Measurements from ENCODE around the gene TRPC4AP.

Gene TRPC4AP

DNA sequence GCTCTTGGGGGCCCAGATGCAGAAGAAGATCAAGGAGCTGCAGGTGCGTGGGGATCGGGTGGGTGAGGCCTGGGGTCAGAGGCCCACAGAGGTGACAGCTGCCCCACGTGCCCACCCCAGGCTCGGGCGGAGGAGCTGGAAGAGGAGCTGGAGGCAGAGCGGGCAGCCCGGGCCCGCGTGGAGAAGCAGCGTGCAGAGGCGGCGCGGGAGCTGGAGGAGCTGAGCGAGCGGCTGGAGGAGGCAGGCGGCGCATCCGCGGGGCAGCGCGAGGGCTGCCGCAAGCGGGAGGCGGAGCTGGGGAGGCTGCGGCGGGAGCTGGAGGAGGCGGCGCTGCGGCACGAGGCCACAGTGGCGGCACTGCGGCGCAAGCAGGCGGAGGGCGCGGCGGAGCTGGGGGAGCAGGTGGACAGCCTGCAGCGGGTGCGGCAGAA, 95.5 kb downstream of the TRPC4AP start:
- Histone ChIP-seq H3F3A (ENCODE audit: insufficient read depth, low read length) (no peaks in the 10 kb centered on the region), H4K20me1 (ENCODE audit: insufficient read depth, low read length) (no peaks in the 10 kb centered on the region), H2AFZ (ENCODE audit: low read length) (no peak overlapping the region), H3K27ac (ENCODE audit: low read length) (no peak overlapping the region), H3K4me2 (ENCODE audit: low read depth, low read length) (no peak overlapping the region), H3K36me3 (replicated peaks; ENCODE audit: insufficient read depth, low read length) (no peaks in the 10 kb centered on the region), H3K9me2 (replicated peaks; ENCODE audit: insufficient read depth, low read length) (no peaks in the 10 kb centered on the region), H3K27me3 (replicated peaks; ENCODE audit: insufficient read depth, low read length) (no peaks in the 10 kb centered on the region), H3K9me3 (replicated peaks; ENCODE audit: insufficient read depth, low read length) (no peaks in the 10 kb centered on the region), H3K4me1 (ENCODE audit: low read length) (no peaks in the 10 kb centered on the region), H3K4me3 (ENCODE audit: low read length) (no peak overlapping the region), H3K9ac (ENCODE audit: low read length) (no peak overlapping the region), H3K79me2 (ENCODE audit: low read length) (no peaks in the 10 kb centered on the region)
- no peak for DNase-seq
- no peak for TF ChIP-seq EZH2 (optimal IDR thresholded peaks at IDR 0.05; ENCODE audit: low read depth, low read length)
- TF ChIP-seq, protein P1, sequence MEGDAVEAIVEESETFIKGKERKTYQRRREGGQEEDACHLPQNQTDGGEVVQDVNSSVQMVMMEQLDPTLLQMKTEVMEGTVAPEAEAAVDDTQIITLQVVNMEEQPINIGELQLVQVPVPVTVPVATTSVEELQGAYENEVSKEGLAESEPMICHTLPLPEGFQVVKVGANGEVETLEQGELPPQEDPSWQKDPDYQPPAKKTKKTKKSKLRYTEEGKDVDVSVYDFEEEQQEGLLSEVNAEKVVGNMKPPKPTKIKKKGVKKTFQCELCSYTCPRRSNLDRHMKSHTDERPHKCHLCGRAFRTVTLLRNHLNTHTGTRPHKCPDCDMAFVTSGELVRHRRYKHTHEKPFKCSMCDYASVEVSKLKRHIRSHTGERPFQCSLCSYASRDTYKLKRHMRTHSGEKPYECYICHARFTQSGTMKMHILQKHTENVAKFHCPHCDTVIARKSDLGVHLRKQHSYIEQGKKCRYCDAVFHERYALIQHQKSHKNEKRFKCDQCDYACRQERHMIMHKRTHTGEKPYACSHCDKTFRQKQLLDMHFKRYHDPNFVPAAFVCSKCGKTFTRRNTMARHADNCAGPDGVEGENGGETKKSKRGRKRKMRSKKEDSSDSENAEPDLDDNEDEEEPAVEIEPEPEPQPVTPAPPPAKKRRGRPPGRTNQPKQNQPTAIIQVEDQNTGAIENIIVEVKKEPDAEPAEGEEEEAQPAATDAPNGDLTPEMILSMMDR (IDR thresholded peaks at IDR 0.05; ENCODE audit: low read length) = no peak
- no peak for TF ChIP-seq EZH2phosphoT487 (IDR thresholded peaks at IDR 0.05; ENCODE audit: low read length)

DNA sequence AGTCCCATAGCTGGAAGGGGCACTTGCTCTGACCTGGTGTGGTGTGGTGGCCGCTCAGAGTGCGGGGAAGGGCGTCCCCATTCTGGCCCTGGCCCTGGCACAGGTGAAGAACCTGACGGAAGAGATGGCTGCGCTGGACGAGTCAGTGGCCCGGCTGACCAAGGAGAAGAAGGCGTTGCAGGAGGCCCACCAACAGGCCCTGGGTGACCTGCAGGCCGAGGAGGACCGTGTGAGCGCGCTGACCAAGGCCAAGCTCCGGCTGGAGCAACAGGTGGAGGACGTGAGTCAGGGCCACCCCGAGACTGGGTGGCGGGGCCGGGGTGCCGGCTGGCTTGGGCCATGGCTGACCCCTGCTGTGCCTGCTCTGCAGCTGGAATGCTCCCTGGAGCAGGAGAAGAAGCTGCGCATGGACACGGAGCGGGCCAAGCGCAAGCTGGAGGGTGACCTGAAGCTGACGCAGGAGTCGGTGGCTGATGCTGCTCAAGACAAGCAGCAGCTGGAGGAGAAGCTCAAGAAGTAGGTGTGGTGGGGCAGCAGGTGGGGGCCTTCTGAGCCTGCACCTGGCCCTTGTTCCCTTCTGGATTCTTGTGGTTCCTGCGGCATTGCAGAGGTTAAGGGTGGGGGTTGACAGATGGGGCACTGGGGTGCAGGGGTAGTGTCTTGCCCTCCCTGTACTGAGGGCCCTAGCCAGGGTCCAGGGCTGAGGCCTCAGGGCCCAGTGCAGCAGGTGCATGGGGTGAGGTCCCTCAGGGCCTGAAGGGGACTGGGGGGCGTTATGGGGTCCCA, 96.2 kb downstream of the TRPC4AP start:
- no peak overlapping the region for H3K4me2 ChIP-seq (ENCODE audit: low read depth, low read length)
- no peak overlapping the region for H2AFZ ChIP-seq (ENCODE audit: low read length)
- no peaks in the 10 kb centered on the region for H3K36me3 ChIP-seq (replicated peaks; ENCODE audit: insufficient read depth, low read length)
- no peak overlapping the region for H3K27ac ChIP-seq (ENCODE audit: low read length)
- no peaks in the 10 kb centered on the region for H3K9me3 ChIP-seq (replicated peaks; ENCODE audit: insufficient read depth, low read length)
- H3K79me2 ChIP-seq (ENCODE audit: low read length) = no peaks in the 10 kb centered on the region
- no peaks in the 10 kb centered on the region for H3K27me3 ChIP-seq (replicated peaks; ENCODE audit: insufficient read depth, low read length)
- H3K9ac ChIP-seq (ENCODE audit: low read length) = no peak overlapping the region
- no peaks in the 10 kb centered on the region for H3F3A ChIP-seq (ENCODE audit: insufficient read depth, low read length)
- no peaks in the 10 kb centered on the region for H3K4me1 ChIP-seq (ENCODE audit: low read length)
- no peaks in the 10 kb centered on the region for H4K20me1 ChIP-seq (ENCODE audit: insufficient read depth, low read length)
- no peak overlapping the region for H3K4me3 ChIP-seq (ENCODE audit: low read length)
- no peak for DNase-seq
- no peak for TF ChIP-seq EZH2phosphoT487 (IDR thresholded peaks at IDR 0.05; ENCODE audit: low read length)
- TF ChIP-seq EZH2 (optimal IDR thresholded peaks at IDR 0.05; ENCODE audit: low read depth, low read length) = no peak
- TF ChIP-seq, protein P1 (IDR thresholded peaks at IDR 0.05; ENCODE audit: low read length) = no peak
- H3K9me2 ChIP-seq (replicated peaks; ENCODE audit: insufficient read depth, low read length) = no peaks in the 10 kb centered on the region

DNA sequence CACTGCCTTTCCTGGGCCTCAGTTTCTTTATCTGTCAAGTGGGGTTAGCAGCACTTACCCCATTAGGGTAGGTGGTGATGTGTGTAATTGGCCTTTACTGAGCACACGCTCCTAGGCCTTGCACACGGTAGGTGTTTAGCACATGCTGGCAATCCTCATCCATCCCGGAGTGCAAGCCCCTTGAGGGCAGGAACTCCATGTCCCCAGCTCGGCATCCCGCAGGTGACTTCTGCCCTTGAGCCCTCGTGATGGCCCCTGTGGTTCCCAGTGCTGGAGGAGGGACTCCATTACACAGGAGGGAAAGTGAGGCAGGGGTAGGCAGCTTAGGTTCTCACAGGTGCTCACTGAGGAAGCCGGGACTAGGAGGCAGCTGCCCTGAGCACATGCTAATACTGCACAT, 96.9 kb downstream of the TRPC4AP start:
- Histone ChIP-seq H3K27ac (ENCODE audit: low read length) (no peak overlapping the region), H3K4me1 (ENCODE audit: low read length) (no peaks in the 10 kb centered on the region), H3K36me3 (replicated peaks; ENCODE audit: insufficient read depth, low read length) (no peaks in the 10 kb centered on the region), H4K20me1 (ENCODE audit: insufficient read depth, low read length) (no peaks in the 10 kb centered on the region), H3K4me3 (ENCODE audit: low read length) (no peak overlapping the region), H3K27me3 (replicated peaks; ENCODE audit: insufficient read depth, low read length) (no peaks in the 10 kb centered on the region), H3K4me2 (ENCODE audit: low read depth, low read length) (no peak overlapping the region), H3F3A (ENCODE audit: insufficient read depth, low read length) (no peaks in the 10 kb centered on the region), H3K9me3 (replicated peaks; ENCODE audit: insufficient read depth, low read length) (no peaks in the 10 kb centered on the region), H2AFZ (ENCODE audit: low read length) (no peak overlapping the region), H3K79me2 (ENCODE audit: low read length) (no peaks in the 10 kb centered on the region), H3K9ac (ENCODE audit: low read length) (no peak overlapping the region), H3K9me2 (replicated peaks; ENCODE audit: insufficient read depth, low read length) (no peaks in the 10 kb centered on the region)
- TF ChIP-seq EZH2phosphoT487 (IDR thresholded peaks at IDR 0.05; ENCODE audit: low read length) = no peak
- TF ChIP-seq EZH2 (optimal IDR thresholded peaks at IDR 0.05; ENCODE audit: low read depth, low read length) = no peak
- no peak for DNase-seq

DNA sequence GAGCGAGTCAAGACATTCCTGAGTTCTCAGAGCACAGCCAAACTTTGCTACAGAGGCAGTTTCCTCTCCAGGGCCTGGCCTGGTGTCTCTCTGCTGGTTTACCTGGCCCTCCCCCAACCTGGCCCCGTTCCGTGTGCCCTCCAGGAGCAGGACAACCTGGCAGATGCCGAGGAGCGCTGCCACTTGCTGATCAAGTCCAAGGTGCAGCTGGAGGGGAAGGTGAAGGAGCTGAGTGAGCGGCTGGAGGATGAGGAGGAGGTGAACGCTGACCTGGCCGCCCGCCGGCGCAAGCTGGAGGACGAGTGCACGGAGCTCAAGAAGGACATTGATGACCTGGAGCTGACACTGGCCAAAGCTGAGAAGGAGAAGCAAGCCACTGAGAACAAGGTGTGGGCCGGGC, 97.4 kb downstream of the TRPC4AP start:
- no peaks in the 10 kb centered on the region for H4K20me1 ChIP-seq (ENCODE audit: insufficient read depth, low read length)

More for the DNA sequence above, 97.4 kb downstream of the TRPC4AP start:
- Histone ChIP-seq H3K4me3 (ENCODE audit: low read length) (no peak overlapping the region), H3K9ac (ENCODE audit: low read length) (no peak overlapping the region), H3K9me2 (replicated peaks; ENCODE audit: insufficient read depth, low read length) (no peaks in the 10 kb centered on the region), H3K36me3 (replicated peaks; ENCODE audit: insufficient read depth, low read length) (no peaks in the 10 kb centered on the region), H3K79me2 (ENCODE audit: low read length) (no peaks in the 10 kb centered on the region), H3K4me1 (ENCODE audit: low read length) (no peaks in the 10 kb centered on the region), H3K9me3 (replicated peaks; ENCODE audit: insufficient read depth, low read length) (no peaks in the 10 kb centered on the region), H3K27ac (ENCODE audit: low read length) (no peak overlapping the region), H3K4me2 (ENCODE audit: low read depth, low read length) (no peak overlapping the region), H3F3A (ENCODE audit: insufficient read depth, low read length) (no peaks in the 10 kb centered on the region), H3K27me3 (replicated peaks; ENCODE audit: insufficient read depth, low read length) (no peaks in the 10 kb centered on the region), H2AFZ (ENCODE audit: low read length) (no peak overlapping the region)
- no peak for TF ChIP-seq EZH2 (optimal IDR thresholded peaks at IDR 0.05; ENCODE audit: low read depth, low read length)
- TF ChIP-seq, protein P1 (IDR thresholded peaks at IDR 0.05; ENCODE audit: low read length) = no peak
- no peak for TF ChIP-seq EZH2phosphoT487 (IDR thresholded peaks at IDR 0.05; ENCODE audit: low read length)
- no peak for DNase-seq
